Measurements from ENCODE around the gene EDAR. TPM values are rescaled to one million over a fixed set of nuclear protein-coding genes. Genes with fewer than 3 reads are reported as not detected.

EDAR gene
- total RNA-seq, 2 experiments from 2014 or later, result 0.31 to 0.36 TPM

DNA sequence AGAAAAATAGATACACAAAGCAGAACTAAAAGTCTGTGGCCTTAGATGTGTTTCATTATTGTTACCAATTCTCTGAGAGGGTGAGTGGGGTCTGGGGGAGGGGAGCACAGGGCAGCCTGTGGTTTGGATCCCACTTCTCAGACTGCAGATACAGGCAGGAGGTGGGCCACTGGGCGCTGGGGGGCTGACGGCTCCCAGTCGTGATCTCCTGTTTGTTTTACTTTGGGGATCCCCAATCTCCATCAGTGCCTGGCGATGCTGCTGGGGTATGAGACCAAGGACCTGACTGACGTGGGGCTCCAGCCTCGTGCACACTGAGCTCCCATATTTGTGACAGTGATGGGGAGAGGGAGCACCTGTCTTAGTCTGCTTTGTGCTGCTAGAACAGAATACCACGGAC, 54.9 kb downstream of the EDAR start:
- peaks cover 17% of the 10 kb centered on the region for H3K4me1 Mint-ChIP-seq (ENCODE audit: low read depth)
- intact Hi-C loops (cut with micrococcal nuclease), result no loop called here
- CTCF ChIA-PET, result no interaction called here
- no peaks in the 10 kb centered on the region for H3K27me3 Mint-ChIP-seq
- no peak overlapping the region for H3K27ac Mint-ChIP-seq
- no peak for DNase-seq
- no peak overlapping the region for H3K4me3 Mint-ChIP-seq
- POLR2A ChIA-PET, result no interaction called here
- H3K36me3 Mint-ChIP-seq, result no peaks in the 10 kb centered on the region
- H3K9me3 Mint-ChIP-seq, result no peaks in the 10 kb centered on the region

DNA sequence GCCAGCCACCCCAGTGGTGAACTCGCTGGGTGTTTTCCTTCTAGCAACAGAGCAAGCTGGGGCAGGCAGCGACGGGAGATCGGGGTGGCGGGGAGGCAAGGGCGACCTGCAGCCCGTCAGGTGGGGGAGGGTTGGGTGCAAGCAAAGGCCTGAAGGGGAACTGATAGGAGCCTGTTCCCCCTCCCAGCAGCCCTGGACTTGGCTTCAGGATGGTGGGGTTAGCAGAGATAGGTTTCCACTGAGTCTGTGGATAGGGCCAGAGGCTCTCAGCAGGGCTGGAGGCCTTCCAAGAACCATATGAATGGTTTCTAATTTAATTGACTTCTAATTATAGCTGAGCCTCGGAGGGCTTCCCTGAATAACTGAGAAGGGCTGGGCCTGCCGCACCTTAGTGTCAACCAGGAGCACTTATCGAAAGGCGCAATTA, 55.3 kb downstream of the EDAR start:
- no peak for DNase-seq
- Mint-ChIP-seq H3K27ac (no peak overlapping the region), H3K4me3 (no peak overlapping the region)

DNA sequence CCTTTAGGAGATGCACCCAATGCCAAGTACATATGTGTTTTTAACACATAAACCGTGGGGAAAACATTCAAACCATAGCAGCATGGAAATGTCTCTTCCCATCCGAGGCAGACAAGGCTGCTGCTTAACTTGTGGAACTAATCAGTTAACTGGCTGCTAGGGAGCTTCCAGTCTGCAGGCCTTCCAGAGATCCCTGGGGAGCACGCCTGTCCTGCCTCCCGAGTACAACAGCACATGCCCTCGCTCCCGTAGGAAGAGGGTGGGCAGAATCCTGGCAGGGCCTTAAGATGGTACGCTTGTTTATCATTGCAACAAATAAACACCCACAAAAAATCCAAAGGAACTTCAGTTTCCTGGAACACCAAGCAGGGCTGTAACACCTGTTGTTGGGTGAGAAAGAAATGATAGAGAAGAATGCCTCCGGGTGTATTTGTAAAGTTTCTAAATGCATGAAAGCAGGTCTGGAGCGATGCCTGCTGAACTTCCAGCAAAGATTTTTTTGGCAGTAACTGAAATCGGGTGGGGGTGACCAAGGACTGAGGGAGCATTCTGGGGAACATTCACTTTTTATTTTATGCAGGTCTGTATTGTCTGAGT, 56.2 kb downstream of the EDAR start:
- Mint-ChIP-seq H3K4me1 (ENCODE audit: low read depth) (peaks cover 11% of the 10 kb centered on the region), H3K4me3 (no peak overlapping the region), H3K27me3 (no peaks in the 10 kb centered on the region), H3K9me3 (no peaks in the 10 kb centered on the region), H3K36me3 (no peaks in the 10 kb centered on the region), H3K27ac (no peak overlapping the region)
- intact Hi-C loops (cut with micrococcal nuclease), result no loop called here
- ChIA-PET CTCF (no interaction called here), POLR2A (interaction anchor here (0.6 kb wide), 1 partner anchor 272 kb away, joined by 5 read pairs; no protein-coding TSS in a partner anchor)
- no peak for DNase-seq

More for the DNA sequence above, 55.3 kb downstream of the EDAR start:
- H3K27me3 Mint-ChIP-seq, result no peaks in the 10 kb centered on the region
- H3K4me1 Mint-ChIP-seq (ENCODE audit: low read depth), result peaks cover 14% of the 10 kb centered on the region
- ChIA-PET POLR2A (no interaction called here), CTCF (no interaction called here)
- no peaks in the 10 kb centered on the region for H3K9me3 Mint-ChIP-seq
- intact Hi-C loops (cut with micrococcal nuclease), result no loop called here
- no peaks in the 10 kb centered on the region for H3K36me3 Mint-ChIP-seq

DNA sequence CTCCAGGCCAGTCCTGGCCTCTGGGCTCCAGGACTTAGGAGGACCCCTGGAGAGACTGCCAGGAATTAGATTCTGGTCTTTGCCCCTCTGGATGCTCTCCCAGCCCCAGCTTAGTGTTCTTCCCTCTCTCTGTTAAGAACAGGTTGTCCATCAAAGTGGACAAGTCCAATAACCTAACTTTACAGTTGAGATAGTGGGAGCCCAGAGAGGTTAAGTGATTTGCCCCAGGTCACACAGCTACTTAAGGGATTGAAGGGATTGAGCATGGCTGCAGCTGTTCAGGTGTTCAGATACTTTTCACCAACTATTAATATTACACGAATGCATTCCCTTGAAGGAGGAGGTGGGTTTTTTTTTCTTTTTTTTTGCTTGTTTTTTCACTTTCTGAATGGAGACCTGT, 57.6 kb downstream of the EDAR start:
- Mint-ChIP-seq H3K27me3 (no peaks in the 10 kb centered on the region), H3K36me3 (no peaks in the 10 kb centered on the region), H3K27ac (no peak overlapping the region), H3K9me3 (no peaks in the 10 kb centered on the region), H3K4me1 (ENCODE audit: low read depth) (peaks cover 4% of the 10 kb centered on the region), H3K4me3 (no peak overlapping the region)
- ChIA-PET POLR2A (no interaction called here), CTCF (interaction anchor here (0.7 to 1.4 kb wide), 2 partner anchors 8 to 58 kb away, joined by 3 read pairs; no protein-coding TSS in a partner anchor)
- intact Hi-C loops (cut with micrococcal nuclease), result no loop called here
- no peak for DNase-seq

DNA sequence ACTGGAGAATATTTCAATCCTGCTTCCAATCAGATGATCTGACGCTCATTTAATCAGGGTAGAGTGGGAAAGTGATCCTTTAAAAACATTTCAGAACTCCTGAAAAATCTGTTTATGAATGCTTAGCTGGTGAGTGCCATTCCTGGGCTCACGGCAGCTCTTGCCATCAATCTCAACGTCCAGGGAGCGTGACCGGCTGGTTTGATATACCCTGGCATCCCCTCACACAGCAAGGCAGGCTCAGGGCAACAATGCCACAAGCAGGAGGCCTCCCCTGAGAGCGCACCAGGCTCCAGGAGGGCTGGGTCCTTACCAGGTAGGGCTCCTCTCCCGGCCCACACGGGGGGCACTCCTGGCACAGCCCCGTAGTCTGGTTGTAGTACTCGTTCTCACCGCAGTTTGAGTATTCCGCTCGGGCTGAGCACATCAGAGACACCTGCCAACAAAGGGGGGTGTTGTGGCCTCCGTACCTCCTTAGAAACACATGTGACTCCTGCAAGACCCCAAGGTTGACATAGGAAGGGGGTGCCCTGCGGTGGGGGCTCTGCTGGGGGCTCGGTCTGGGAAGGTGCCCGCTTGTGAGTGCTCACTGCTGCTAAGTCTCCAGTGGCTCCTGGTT, 59.1 kb downstream of the EDAR start:
- no peak overlapping the region for H3K4me3 Mint-ChIP-seq
- no peaks in the 10 kb centered on the region for H3K36me3 Mint-ChIP-seq
- POLR2A ChIA-PET, result no interaction called here
- H3K27ac Mint-ChIP-seq, result no peak overlapping the region
- no peaks in the 10 kb centered on the region for H3K27me3 Mint-ChIP-seq
- H3K4me1 Mint-ChIP-seq (ENCODE audit: low read depth), result peaks cover 4% of the 10 kb centered on the region
- intact Hi-C loops (cut with micrococcal nuclease), result no loop called here
- no peak for DNase-seq
- H3K9me3 Mint-ChIP-seq, result no peaks in the 10 kb centered on the region
- CTCF ChIA-PET, result interaction anchor here (1.0 to 3.0 kb wide), 5 partner anchors 14 to 580 kb away, joined by 3 to 24 read pairs (median 5); partner anchors contain the start of gene EDAR

DNA sequence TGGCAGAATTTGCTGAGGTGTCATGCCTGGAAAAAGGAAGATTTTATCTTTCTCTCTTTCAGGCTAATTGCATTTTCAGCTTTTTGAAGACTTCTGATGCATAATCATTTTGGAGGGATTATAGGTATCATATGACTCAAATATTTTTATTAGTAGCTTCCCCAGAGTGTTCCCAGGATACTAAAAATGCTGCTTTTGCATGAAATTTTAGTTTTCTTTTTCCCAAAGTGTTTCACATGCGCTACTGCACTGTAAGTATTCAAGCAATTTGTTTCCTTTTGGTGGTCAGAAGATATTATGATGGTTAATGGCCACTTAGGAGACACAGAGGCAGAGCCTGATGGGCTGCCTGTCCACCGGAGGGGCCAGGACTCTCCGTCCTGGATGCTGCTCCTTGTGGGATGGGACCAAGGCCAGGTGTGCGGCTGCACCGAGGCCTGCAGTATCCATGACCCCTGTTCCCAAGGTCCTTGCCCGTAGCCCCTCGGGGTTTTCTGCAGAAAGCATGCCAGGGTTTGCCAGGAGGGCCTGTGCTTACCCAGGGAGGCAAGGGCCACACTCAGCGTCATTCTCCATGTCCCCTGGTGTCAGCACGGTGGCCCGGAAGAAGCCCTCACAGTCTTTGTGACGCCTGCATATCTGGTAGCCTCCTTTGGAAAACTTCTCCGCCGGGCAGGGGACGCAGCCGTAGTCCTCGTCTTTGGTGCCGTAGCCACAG, 60.2 kb downstream of the EDAR start:
- Mint-ChIP-seq H3K36me3 (no peaks in the 10 kb centered on the region), H3K9me3 (no peaks in the 10 kb centered on the region), H3K27ac (no peak overlapping the region), H3K4me3 (no peak overlapping the region), H3K27me3 (no peaks in the 10 kb centered on the region), H3K4me1 (ENCODE audit: low read depth) (peaks cover 4% of the 10 kb centered on the region)
- ChIA-PET CTCF (interaction anchor here (0.7 to 3.0 kb wide), 14 partner anchors 10 to 582 kb away, joined by 3 to 24 read pairs (median 4); partner anchors contain the start of gene EDAR), POLR2A (no interaction called here)
- DNase-seq, result no peak
- intact Hi-C loops (cut with micrococcal nuclease), result loop anchor here (1.0 kb wide), 1 partner anchor 60 kb away; the partner anchor contains the start of gene EDAR

DNA sequence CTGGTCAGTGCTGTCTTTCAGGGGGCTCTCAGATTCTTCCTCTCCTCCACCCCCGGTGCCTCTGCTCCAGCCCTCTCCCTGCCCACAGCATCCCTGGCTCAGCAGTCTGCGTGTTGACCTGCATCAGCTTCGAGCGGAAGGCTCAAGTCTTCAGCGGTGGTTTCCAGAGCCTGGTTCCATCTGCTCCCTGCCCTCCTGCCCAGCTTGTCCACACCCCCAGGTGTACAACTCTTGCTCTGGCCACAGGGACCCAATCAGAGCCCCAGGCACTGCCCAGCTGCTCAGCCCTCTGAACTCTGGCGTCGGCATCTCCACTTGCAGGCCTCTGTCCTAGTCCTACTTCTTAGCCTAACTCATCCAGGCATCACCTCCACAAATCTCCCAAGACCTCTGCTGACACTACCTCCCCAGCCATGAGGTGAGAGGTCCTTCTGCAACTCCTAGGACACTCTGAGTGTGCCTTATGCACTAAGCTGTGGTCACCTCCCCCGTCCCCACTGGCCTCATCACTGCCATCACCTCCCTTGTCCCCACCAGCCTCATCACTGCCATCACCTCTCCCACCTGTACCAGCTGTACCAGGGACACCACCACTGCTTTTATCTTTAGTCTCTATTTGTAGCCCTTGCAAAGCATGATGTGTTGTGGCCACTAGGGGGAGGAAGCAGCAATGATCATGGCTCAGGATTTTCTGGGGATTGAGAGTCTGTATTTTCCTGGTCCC, 60.9 kb downstream of the EDAR start:
- POLR2A ChIA-PET, result no interaction called here
- H3K9me3 Mint-ChIP-seq, result no peaks in the 10 kb centered on the region
- H3K4me1 Mint-ChIP-seq (ENCODE audit: low read depth), result peaks cover 4% of the 10 kb centered on the region
- intact Hi-C loops (cut with micrococcal nuclease), result loop anchor here (1.0 kb wide), 1 partner anchor 61 kb away; the partner anchor contains the start of gene EDAR
- CTCF ChIA-PET, result interaction anchor here (0.7 to 3.0 kb wide), 12 partner anchors 11 to 582 kb away, joined by 3 to 24 read pairs (median 5); partner anchors contain the start of gene EDAR
- peak; percentile 49 for DNase-seq
- H3K27ac Mint-ChIP-seq, result no peak overlapping the region
- H3K4me3 Mint-ChIP-seq, result no peak overlapping the region
- H3K27me3 Mint-ChIP-seq, result no peaks in the 10 kb centered on the region
- no peaks in the 10 kb centered on the region for H3K36me3 Mint-ChIP-seq

DNA sequence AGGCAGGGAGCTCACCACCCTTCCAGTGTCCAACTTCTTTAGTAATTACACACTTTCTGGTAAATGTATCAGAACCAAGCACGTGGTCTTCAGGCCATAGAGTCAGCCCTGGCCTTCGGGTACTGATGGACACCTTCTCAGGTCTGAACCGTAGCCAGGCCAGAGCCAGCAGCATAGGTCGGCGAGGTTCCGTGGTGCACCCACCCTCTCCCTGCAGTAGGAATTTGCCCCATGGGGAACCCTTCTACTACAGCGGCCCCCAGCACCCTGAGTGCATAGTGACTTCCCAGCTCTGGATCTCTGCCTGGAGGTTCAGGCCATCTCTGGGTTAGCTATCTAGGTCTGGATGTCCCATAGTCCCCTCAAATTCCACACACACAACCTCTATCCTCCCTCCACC, 61.6 kb downstream of the EDAR start:
- POLR2A ChIA-PET, result no interaction called here

DNA sequence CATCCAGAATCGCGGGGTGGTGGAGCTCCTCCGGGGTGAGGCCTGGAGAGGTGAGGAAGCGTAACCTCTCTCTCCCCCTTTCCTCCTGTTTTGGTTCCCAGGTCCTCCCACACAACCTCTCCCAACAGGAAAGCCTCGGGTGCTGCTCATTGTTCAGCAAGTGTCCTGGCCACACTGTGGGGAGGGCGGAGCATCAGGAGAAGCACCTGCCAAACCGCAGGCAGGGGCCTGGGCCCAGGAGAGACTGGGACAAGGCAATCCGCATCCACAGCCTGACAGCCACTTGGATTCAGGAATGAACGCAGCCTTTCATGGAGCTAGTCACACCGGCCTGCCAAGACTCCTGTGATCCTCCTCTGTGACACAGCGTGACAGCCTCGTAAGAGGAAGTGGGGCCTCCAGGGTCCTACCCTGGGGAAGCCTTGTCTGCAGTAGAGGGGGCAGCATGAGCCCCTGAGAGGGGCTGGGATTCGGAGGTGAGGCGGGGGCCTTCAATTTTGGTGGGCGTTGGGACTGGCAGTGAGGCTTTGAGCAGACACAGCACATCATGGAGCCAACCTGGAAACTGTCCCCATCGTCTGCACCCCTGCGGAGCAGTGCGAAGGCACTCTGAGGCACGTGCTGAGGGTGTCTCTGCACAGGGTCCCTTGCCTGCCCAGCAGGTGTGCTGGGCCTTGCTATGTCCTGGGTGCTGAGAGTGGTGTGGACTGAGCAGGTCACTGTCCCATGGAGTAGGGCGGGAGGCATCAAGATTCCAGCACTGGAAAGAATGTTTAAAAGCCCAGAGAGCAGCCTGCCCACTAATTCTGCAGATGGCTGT, 62.2 kb downstream of the EDAR start:
- Mint-ChIP-seq H3K36me3 (no peaks in the 10 kb centered on the region), H3K4me1 (ENCODE audit: low read depth) (peaks cover 4% of the 10 kb centered on the region), H3K4me3 (no peak overlapping the region), H3K27me3 (no peaks in the 10 kb centered on the region), H3K9me3 (no peaks in the 10 kb centered on the region), H3K27ac (no peak overlapping the region)
- CTCF ChIA-PET, result interaction anchor here (3.0 kb wide), 1 partner anchor 62 kb away, joined by 24 read pairs; the partner anchor contains the start of gene EDAR
- intact Hi-C loops (cut with micrococcal nuclease), result no loop called here
- DNase-seq, result no peak
- POLR2A ChIA-PET, result no interaction called here

More for the DNA sequence above, 61.6 kb downstream of the EDAR start:
- CTCF ChIA-PET, result interaction anchor here (3.0 kb wide), 1 partner anchor 61 kb away, joined by 24 read pairs; the partner anchor contains the start of gene EDAR
- Mint-ChIP-seq H3K27me3 (no peaks in the 10 kb centered on the region), H3K9me3 (no peaks in the 10 kb centered on the region), H3K4me1 (ENCODE audit: low read depth) (peaks cover 4% of the 10 kb centered on the region), H3K36me3 (no peaks in the 10 kb centered on the region), H3K4me3 (no peak overlapping the region), H3K27ac (no peak overlapping the region)
- no peak for DNase-seq
- intact Hi-C loops (cut with micrococcal nuclease), result no loop called here

DNA sequence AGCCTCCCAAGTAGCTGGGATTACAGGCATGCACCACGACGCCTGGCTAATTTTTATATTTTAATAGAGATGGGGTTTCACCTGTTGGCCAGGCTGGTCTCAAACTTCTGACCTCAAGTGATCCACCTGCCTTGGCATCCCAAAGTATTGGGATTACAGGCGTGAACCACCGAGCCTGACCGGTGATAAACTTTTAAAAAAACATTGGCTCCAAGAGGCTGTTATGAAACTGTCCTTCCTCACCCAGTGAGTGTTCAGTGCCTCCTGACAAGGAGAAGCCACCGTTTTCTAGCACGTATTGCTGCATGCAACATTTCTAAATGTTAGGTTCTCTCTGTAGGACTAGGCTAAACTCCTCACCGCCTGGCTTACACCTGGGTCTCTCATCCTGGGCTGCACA, 63.3 kb downstream of the EDAR start:
- ChIA-PET POLR2A (no interaction called here), CTCF (no interaction called here)
- Mint-ChIP-seq H3K4me3 (no peak overlapping the region), H3K36me3 (no peaks in the 10 kb centered on the region), H3K4me1 (ENCODE audit: low read depth) (peaks cover 4% of the 10 kb centered on the region), H3K9me3 (no peaks in the 10 kb centered on the region), H3K27ac (no peak overlapping the region), H3K27me3 (no peaks in the 10 kb centered on the region)
- DNase-seq, result no peak
- intact Hi-C loops (cut with micrococcal nuclease), result no loop called here

DNA sequence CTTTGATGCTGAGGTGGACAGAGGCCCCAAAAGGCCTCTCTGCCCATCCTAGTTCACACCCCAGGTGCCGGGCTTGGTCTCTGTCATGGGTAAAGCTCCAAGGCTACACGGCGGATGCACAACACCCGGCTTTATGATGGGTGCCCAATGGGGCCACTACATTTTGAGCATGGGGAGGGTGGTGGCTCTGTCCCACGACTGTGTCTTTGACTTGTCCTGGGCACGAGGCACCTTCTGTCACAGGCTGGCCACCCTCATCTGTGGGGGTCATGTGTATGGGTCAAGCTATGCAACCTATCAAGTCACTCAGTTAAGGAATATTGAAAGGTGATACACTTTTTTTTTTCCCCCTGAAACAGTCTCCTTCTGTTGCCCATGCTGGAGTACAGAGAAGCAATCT, 63.7 kb downstream of the EDAR start:
- CTCF ChIA-PET, result no interaction called here
- no peaks in the 10 kb centered on the region for H3K27me3 Mint-ChIP-seq
- no peak overlapping the region for H3K4me3 Mint-ChIP-seq
- POLR2A ChIA-PET, result no interaction called here
- no peak overlapping the region for H3K27ac Mint-ChIP-seq
- peaks cover 4% of the 10 kb centered on the region for H3K4me1 Mint-ChIP-seq (ENCODE audit: low read depth)
- H3K36me3 Mint-ChIP-seq, result no peaks in the 10 kb centered on the region
- DNase-seq, result no peak
- H3K9me3 Mint-ChIP-seq, result no peaks in the 10 kb centered on the region
- intact Hi-C loops (cut with micrococcal nuclease), result no loop called here

Data from activated CD4-positive, alpha-beta memory T cell treated with anti-CD3 and anti-CD28 coated beads for 36 hours (primary cell).